Keratinocyte (primary cell): ENCODE results near the gene MSL1.

Source experiments
- CTCF ChIP-seq, 3 experiments: IDR thresholded peaks in 1 of 3; conservative IDR thresholded peaks in 1 of 3; optimal IDR thresholded peaks in 1 of 3; 2 replicates in 2 of 3; 3 replicates in 1 of 3; pipeline versions ENCODE3 to v1.5.1; 2011; ENCODE audit warnings: low read length in 3 of 3, mild to moderate bottlenecking in 3 of 3, moderate library complexity in 2 of 3, control low read depth in 1 of 3, inconsistent platforms in 1 of 3; ENCODE audit not compliant: insufficient read depth in 2 of 3; ENCODE audit errors: extremely low read depth in 1 of 3
- EZH2 ChIP-seq: IDR thresholded peaks from one replicate; pipeline ENCODE4 v1.6.1; 2012; ENCODE audit warnings: inconsistent platforms, mild to moderate bottlenecking, low read length, moderate library complexity

- TF ChIP-seq CTCF (optimal IDR thresholded peaks at IDR 0.05 in 1 of 3, IDR thresholded peaks at IDR 0.05 in 1 of 3, conservative IDR thresholded peaks at IDR 0.05 in 1 of 3; ENCODE audit: extremely low read depth in 1 of 3, insufficient read depth in 2 of 3, low read length in 3 of 3) = no peak
- no peak for TF ChIP-seq EZH2
These were observed 26.3 kb upstream of the MSL1 start for GRCh38 chr17:40095351-40095943.
